K562 (cell line): Measurements from ENCODE around the gene CEP76. TPM values are rescaled to one million over a fixed set of nuclear protein-coding genes. Genes with fewer than 3 reads are reported as not detected.

ENCODE experiments used
- ATAC-seq: fragments of 200-7000 bp; cut with Tn5 transposase; 3 replicates; pipeline ENCODE4 v1.9.1; 2020; ENCODE audit warnings: moderate library complexity
- BruUV-seq: library from RNA; stranded (reverse); fragments of 400-500 nt; replicated peaks from 2 replicates; lab custom pipeline; 2021; lab: Mats Ljungman, UMichigan
- CTCF ChIA-PET: fragments of 300-600 bp; formaldehyde crosslinking; extraction: SDS; loops from one replicate; lab custom pipeline; 2021; ENCODE audit warnings: low intra/inter-chr PET ratio; lab: Yijun Ruan, JAX
- POLR2A ChIA-PET: fragments of 300-600, 350-650 bp; sonication (Branson Sonifier 250); formaldehyde crosslinking; extraction: SDS; loops from one replicate; lab custom pipeline; 2021; ENCODE audit warnings: antibody characterized with exemption, inconsistent platforms; lab: Yijun Ruan, JAX
- DNase-seq, 4 experiments: peaks; one replicate each; pipeline versions ENCODE4 v3.0.0 to v3.0.0-alpha.2; 2011 to 2018; ENCODE audit warnings: low spot score in 3 of 4, mixed read lengths in 3 of 4; ENCODE audit errors: extremely low read depth in 1 of 4
- FAIRE-seq: peaks from 2 replicates; lab custom pipeline; 2011; peaks lifted over from hg19 to GRCh38; lab: Jason Lieb, UNC
- H2AFZ ChIP-seq: 2 replicates; pipeline ENCODE4 v1.6.0; 2011; ENCODE audit warnings: low read depth, low read length, control low read depth, inconsistent platforms
- H3K27ac ChIP-seq: fragments of 200-600 bp; 3 replicates; pipeline ENCODE4 v1.8.0; 2011; ENCODE audit warnings: low read depth, mild to moderate bottlenecking, control low read depth, inconsistent platforms, low read length, moderate library complexity, mixed read lengths; ENCODE audit errors: extremely low read depth
- H3K27me3 ChIP-seq, 2 experiments: fragments of 300-600 bp in 1 of 2; 2 replicates in 1 of 2; 3 replicates in 1 of 2; pipeline versions ENCODE4 v1.6.0 to v1.8.0; 2011; ENCODE audit warnings: inconsistent platforms in 2 of 2, low read length in 2 of 2, mild to moderate bottlenecking in 1 of 2, mixed read lengths in 1 of 2, moderate library complexity in 1 of 2; ENCODE audit not compliant: control insufficient read depth in 2 of 2, insufficient read depth in 2 of 2
- H3K36me3 ChIP-seq: fragments of 300-600 bp; 3 replicates; pipeline ENCODE4 v1.8.0; 2011; ENCODE audit warnings: mild to moderate bottlenecking, low read length, inconsistent platforms; ENCODE audit not compliant: control insufficient read depth, insufficient read depth
- H3K4me1 ChIP-seq, 2 experiments: fragments of 200-600 bp in 1 of 2; replicated peaks in 1 of 2; 2 replicates in 1 of 2; 3 replicates in 1 of 2; pipeline versions ENCODE4 v1.5.1 to v1.8.0; 2011; ENCODE audit warnings: inconsistent platforms in 2 of 2, low read length in 2 of 2, mild to moderate bottlenecking in 1 of 2, mixed read lengths in 1 of 2, moderate library complexity in 1 of 2; ENCODE audit not compliant: control insufficient read depth in 2 of 2, insufficient read depth in 2 of 2
- H3K4me2 ChIP-seq: 2 replicates; pipeline ENCODE4 v1.6.1; 2011; ENCODE audit warnings: low read length, control low read depth, inconsistent platforms, mixed read lengths; ENCODE audit not compliant: insufficient read depth
- H3K4me3 ChIP-seq: fragments of 200-600 bp; sonication (generic), shearing (Covaris generic); 2 replicates; pipeline ENCODE4 v1.5.1; 2016; ENCODE audit warnings: control low read depth, inconsistent platforms
- H3K79me2 ChIP-seq: fragments of 200-600 bp; 3 replicates; pipeline ENCODE4 v1.8.0; 2011; ENCODE audit warnings: low read length, inconsistent platforms; ENCODE audit not compliant: control insufficient read depth, insufficient read depth
- H3K9ac ChIP-seq, 2 experiments: 2 replicates each; pipeline versions ENCODE4 v1.6.0 to v1.6.1; 2011; ENCODE audit warnings: low read depth in 2 of 2, low read length in 2 of 2, control low read depth in 1 of 2, inconsistent platforms in 1 of 2, mild to moderate bottlenecking in 1 of 2, mixed read lengths in 1 of 2; ENCODE audit not compliant: insufficient read depth in 1 of 2
- H3K9me1 ChIP-seq: one replicate; pipeline ENCODE4 v1.6.0; 2011; ENCODE audit warnings: inconsistent platforms, mild to moderate bottlenecking, low read length, moderate library complexity; ENCODE audit not compliant: control insufficient read depth, insufficient read depth
- H3K9me3 ChIP-seq: replicated peaks from 2 replicates; pipeline ENCODE4 v1.5.1; 2011; ENCODE audit warnings: low read depth, low read length, inconsistent platforms; ENCODE audit not compliant: control insufficient read depth, insufficient read depth
- H4K20me1 ChIP-seq: replicated peaks from 2 replicates; pipeline ENCODE4 v1.6.1; 2011; ENCODE audit warnings: low read length, inconsistent platforms, mixed read lengths; ENCODE audit not compliant: control insufficient read depth, insufficient read depth
- CBFA2T2 ChIP-seq: fragments of 450-650 bp; conservative IDR thresholded peaks from 2 replicates; pipeline ENCODE4 v1.6.1; 2017; ENCODE audit warnings: mild to moderate bottlenecking
- MCM7 ChIP-seq, 2 experiments: fragments of 450-650 bp; IDR thresholded peaks; 2 replicates each; pipeline ENCODE4 v1.6.1; 2016 to 2018
- MYNN ChIP-seq, 2 experiments: sonication (generic); formaldehyde crosslinking in 1 of 2; IDR thresholded peaks; 2 replicates each; pipeline versions ENCODE4 v1.5.0 to v1.6.1; 2016 to 2020; ENCODE audit warnings: antibody characterized with exemption in 1 of 2, missing genetic modification reagents in 1 of 2
- NCOA1 ChIP-seq: fragments of 450-650 bp; IDR thresholded peaks from 2 replicates; pipeline ENCODE4 v1.6.1; 2016; ENCODE audit warnings: low read depth
- NFIC ChIP-seq: fragments of 450-650 bp; IDR thresholded peaks from 2 replicates; pipeline ENCODE4 v1.6.1; 2017; ENCODE audit warnings: mild to moderate bottlenecking, inconsistent platforms
- SMARCA5 ChIP-seq: fragments of 450-650 bp; IDR thresholded peaks from 2 replicates; pipeline ENCODE4 v1.6.1; 2016
- SREBF2 ChIP-seq: sonication (generic); formaldehyde crosslinking; IDR thresholded peaks from 2 replicates; pipeline ENCODE4 v1.4.0; 2020; ENCODE audit warnings: mild to moderate bottlenecking, missing genetic modification reagents
- ZFP30 ChIP-seq: fragments of 250-450 bp; sonication (Bioruptor Pico); IDR thresholded peaks from 2 replicates; pipeline ENCODE4 v1.8.0; 2022; ENCODE audit warnings: moderate library complexity, mild to moderate bottlenecking, inconsistent platforms, borderline replicate concordance
- ZNF436 ChIP-seq: fragments of 250-450, 450-650 bp; sonication (Bioruptor Pico); formaldehyde crosslinking; IDR thresholded peaks from 2 replicates; pipeline ENCODE4 v1.7.0; 2020; ENCODE audit warnings: mild to moderate bottlenecking
- ZNF592 ChIP-seq: fragments of 450-650 bp; IDR thresholded peaks from 2 replicates; pipeline ENCODE4 v1.6.1; 2017; ENCODE audit warnings: antibody characterized with exemption, mild to moderate bottlenecking
- WGBS: fragments of 100-300 bp; shearing (Covaris generic); methylation state at CpG from one replicate; pipeline ENCODE4 v1.1.6; 2016; ENCODE audit warnings: low coverage, mixed read lengths; ENCODE audit not compliant: insufficient coverage; ENCODE audit errors: missing lambda C conversion rate; 5-methylcytosine and 5-hydroxymethylcytosine counted together
- in situ Hi-C: fragments of 300-500 bp; cut with MboI; formaldehyde crosslinking; loops from 4 replicates; pipeline ENCODE4 v1.15.0; 2018; ENCODE audit warnings: inconsistent platforms, mixed read lengths
- intact Hi-C: fragments of 100-400 bp; cut with micrococcal nuclease; formaldehyde crosslinking; loops from 2 replicates; pipeline ENCODE4 v1.14.2; 2022
- polyA plus RNA-seq, 8 experiments: library from polyadenylated mRNA; depleted of rRNA in 4 of 8; stranded (reverse) in 5 of 8; unstranded in 3 of 8; fragments of >200 nt; fragmentation: Nextera tagmentation in 2 of 8; fragmentation: Illumina TruSeq in 1 of 8; extraction: Ambion mirVana in 2 of 8; extraction: Trizol in 1 of 8; gene quantifications; 2 replicates each; pipeline versions ENCODE4 v1.2.1 to v1.2.3, GENCODE V29; 2011 to 2014; ENCODE audit warnings: inconsistent platforms in 1 of 8, missing spikeins in 1 of 8
- total RNA-seq, 7 experiments: library from RNA; depleted of rRNA in 6 of 7; stranded (reverse); fragments of >200 nt in 6 of 7; fragmentation: Illumina TruSeq in 2 of 7; extraction: Trizol in 2 of 7; gene quantifications; 2 replicates each; pipeline versions ENCODE4 v1.2.1 to v1.2.3, GENCODE V29; 2011 to 2021; ENCODE audit warnings: low replicate concordance in 1 of 7
- TF ChIP-seq, protein P1 (sequence below): fragments of 450-650 bp; conservative IDR thresholded peaks from 2 replicates; pipeline ENCODE4 v1.6.1; 2016; ENCODE audit warnings: missing genetic modification characterization, low read depth, mild to moderate bottlenecking, missing compliant biosample characterization, moderate library complexity

CEP76 gene
- total and polyA plus RNA-seq, 9 of the 15 experiments (the other 6 are each of a cell fraction or from before 2014, with no cell fraction given), result 5.3 to 27.3 (median 19.3) TPM

DNA sequence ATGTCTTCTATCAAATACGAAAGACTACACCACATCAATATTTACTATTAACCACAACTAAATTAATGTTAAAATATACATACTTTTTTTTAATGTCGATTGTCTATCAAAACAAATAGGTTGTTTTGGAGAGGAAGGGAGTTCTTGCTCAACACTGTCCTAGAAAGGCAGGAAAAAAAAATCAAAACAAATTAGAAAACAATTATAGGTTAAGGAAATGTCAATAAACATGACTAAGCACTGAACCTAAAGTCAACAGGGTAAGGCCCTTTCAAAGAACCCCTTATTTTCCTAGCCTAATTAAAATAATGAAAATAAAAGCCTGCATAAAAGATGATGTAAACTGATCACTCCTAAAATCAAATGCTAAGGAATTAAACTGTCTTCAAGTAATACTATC is 2.8 kb downstream of the CEP76 start:
- no peak overlapping the region for H3K4me3 ChIP-seq
- no peaks in the 10 kb centered on the region for H3K27me3 ChIP-seq
- WGBS, result 65% methylated on average over 2 of the region's 2 CpGs
- no peak for DNase-seq
- H3K27ac ChIP-seq, result no peak overlapping the region
- H3K36me3 ChIP-seq, result peaks cover 57% of the 10 kb centered on the region
- FAIRE-seq, result no peak
- H4K20me1 ChIP-seq, result peaks cover under 1% of the 10 kb centered on the region; the same call in 1 of the 2 replicates
- TF ChIP-seq NCOA1 (no peak), ZFP30 (no peak), MYNN (IDR thresholded peaks at IDR 0.05) (no peak), MYNN (CRISPR knock-in tag; IDR thresholded peaks at IDR 0.05) (no peak)
- ChIA-PET CTCF (interaction anchor here (0.6 kb wide), 1 partner anchor 909 kb away, joined by 3 read pairs; no protein-coding TSS in a partner anchor), POLR2A (interaction anchor here (0.6 to 4.0 kb wide), 2 partner anchors 7 to 343 kb away, joined by 3 to 29 read pairs; no protein-coding TSS in a partner anchor)
- intact Hi-C loops (no loop called here), in situ Hi-C loops (no loop called here)
- BruUV-seq, result no TSS peak
- no peaks in the 10 kb centered on the region for H3K9me3 ChIP-seq
- H2AFZ ChIP-seq, result no peak overlapping the region
- no peak overlapping the region for H3K9ac ChIP-seq
- H3K9me1 ChIP-seq, result no peaks in the 10 kb centered on the region
- ATAC-seq, result no peak
- no peak overlapping the region for H3K4me2 ChIP-seq
- peaks cover 54% of the 10 kb centered on the region for H3K79me2 ChIP-seq
- peaks cover 13 to 14% of the 10 kb centered on the region in 2 experiments for H3K4me1 ChIP-seq

GRCh38 chr18:12694032-12694431 is 8.5 kb downstream of the CEP76 start:
- Histone ChIP-seq H3K79me2 (no peaks in the 10 kb centered on the region), H3K9me3 (no peaks in the 10 kb centered on the region), H3K9me1 (no peaks in the 10 kb centered on the region), H4K20me1 (0 out of 2 replicates have a peak, but pooled peaks cover 3% of the 10 kb centered on the region), H3K36me3 (peaks cover 47% of the 10 kb centered on the region), H3K9ac (no peak overlapping the region), H3K27me3 (no peaks in the 10 kb centered on the region), H3K27ac (no peak overlapping the region), H3K4me2 (no peak overlapping the region), H3K4me3 (no peak overlapping the region), H2AFZ (no peak overlapping the region), H3K4me1 (no peaks in the 10 kb centered on the region)
- CTCF ChIA-PET, result no interaction called here
- intact Hi-C loops (no loop called here), in situ Hi-C loops (no loop called here)
- no peak for FAIRE-seq
- no peak for DNase-seq
- BruUV-seq, result no TSS peak
- WGBS, result 67% methylated on average over 2 of the region's 2 CpGs
- POLR2A ChIA-PET, result interaction anchor here (0.7 to 4.3 kb wide), 5 partner anchors 7 to 297 kb away, joined by 3 to 29 read pairs (median 3); partner anchors contain the start of genes CEP192, CEP76 and PSMG2
- ATAC-seq, result peak; percentile 19; the same call in 2 of the 3 replicates
- TF ChIP-seq CBFA2T2, result no peak
- TF ChIP-seq NFIC, result no peak
- TF ChIP-seq ZNF436, result no peak
- no peak for TF ChIP-seq SMARCA5
- no peak for TF ChIP-seq ZNF592
- no peak for TF ChIP-seq SREBF2 (CRISPR knock-in tag)
- TF ChIP-seq MCM7 (IDR thresholded peaks at IDR 0.05), result no peak
- TF ChIP-seq, protein P1, sequence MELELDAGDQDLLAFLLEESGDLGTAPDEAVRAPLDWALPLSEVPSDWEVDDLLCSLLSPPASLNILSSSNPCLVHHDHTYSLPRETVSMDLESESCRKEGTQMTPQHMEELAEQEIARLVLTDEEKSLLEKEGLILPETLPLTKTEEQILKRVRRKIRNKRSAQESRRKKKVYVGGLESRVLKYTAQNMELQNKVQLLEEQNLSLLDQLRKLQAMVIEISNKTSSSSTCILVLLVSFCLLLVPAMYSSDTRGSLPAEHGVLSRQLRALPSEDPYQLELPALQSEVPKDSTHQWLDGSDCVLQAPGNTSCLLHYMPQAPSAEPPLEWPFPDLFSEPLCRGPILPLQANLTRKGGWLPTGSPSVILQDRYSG (tag), result no peak
